NCI-H128 (cell line): ENCODE results near the gene DOK1.

Source experiments
- DNase-seq: peaks from one replicate; lab custom pipeline; 2025; ENCODE audit not compliant: unreplicated experiment; lab: John Stamatoyannopoulos, UW

The DOK1 gene

DNA sequence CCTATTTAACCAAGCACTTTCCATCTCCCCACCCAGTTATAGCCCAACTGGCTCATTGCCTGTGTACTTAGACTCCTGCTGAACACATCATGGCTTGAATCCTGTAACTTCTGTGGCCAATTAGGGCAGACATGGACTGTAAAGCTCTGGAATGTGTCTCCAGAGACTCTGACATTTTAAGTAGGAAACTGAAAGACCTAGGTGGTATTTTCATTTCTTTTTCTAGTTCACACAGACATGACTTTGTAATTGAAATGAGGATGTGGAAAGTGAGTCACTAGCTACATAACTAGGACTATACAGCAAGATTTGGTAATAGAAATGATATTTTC is 12.2 kb downstream of the DOK1 start:
- DNase-seq = no peak

GRCh38 chr2:74567881-74568280 is 13.4 kb downstream of the DOK1 start:
- DNase-seq = no peak

GRCh38 chr2:74569686-74570085 is 15.2 kb downstream of the DOK1 start:
- no peak for DNase-seq

DNA sequence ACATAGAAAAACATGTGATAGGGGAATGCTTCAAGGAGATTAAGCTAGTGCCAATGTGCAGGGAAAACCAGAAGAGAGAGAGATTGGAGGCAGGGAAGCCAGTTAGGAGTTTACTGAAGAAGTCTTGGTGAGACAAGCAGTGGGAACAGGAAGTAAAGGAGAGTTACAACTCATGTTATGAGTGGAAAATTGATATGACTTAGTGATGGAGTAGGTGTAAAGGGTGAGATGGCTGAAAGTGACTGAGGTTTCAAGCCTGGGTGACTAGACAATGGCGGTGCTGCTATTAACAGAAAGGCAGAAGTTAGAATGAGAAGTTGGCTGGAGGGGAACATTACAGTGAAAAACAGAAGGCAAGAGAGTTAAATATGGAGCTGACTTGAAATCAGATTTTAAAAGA is 16.5 kb downstream of the DOK1 start:
- DNase-seq = no peak

- no peak for DNase-seq
Measured at GRCh38 chr2:74572178-74572925, 17.8 kb downstream of the DOK1 start.

GRCh38 chr2:74573747-74574562 is 19.4 kb downstream of the DOK1 start:
- DNase-seq = no peak

GRCh38 chr2:74575320-74575719 is 20.8 kb downstream of the DOK1 start:
- no peak for DNase-seq

DNA sequence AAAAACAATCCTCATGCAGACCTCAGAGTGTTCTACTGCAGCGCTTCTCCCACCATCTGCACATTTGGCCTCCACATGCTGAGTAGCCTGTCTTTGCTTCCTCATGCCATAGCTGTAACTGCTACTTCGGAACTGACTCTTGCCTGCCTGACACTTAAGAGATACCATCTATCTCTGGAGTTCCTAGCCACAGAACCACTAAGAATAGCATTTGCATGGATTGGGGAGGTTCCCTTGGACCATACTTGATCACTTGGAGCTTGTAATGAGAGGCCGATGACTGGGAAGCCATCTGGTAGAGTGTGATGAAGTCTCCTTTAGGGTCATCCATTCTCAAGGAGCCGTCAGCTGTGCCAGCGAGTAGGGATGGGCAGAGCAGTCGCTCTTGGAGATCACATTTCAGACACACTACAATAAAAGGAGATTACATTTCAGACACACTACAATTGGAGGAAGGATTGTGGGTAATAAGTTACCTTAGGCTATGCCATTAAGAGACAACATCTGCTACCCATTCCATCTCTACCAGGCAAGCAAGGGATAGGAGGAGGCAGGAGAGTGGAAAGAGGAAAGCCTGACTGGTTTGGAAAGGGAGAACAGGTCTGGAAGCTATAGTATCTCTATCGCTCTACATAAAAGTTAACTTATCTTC is 21.8 kb downstream of the DOK1 start:
- no peak for DNase-seq

GRCh38 chr2:74576863-74577229 is 22.3 kb downstream of the DOK1 start:
- DNase-seq = no peak

- no peak for DNase-seq
Measured at GRCh38 chr2:74577448-74577847, 22.9 kb downstream of the DOK1 start.

DNA sequence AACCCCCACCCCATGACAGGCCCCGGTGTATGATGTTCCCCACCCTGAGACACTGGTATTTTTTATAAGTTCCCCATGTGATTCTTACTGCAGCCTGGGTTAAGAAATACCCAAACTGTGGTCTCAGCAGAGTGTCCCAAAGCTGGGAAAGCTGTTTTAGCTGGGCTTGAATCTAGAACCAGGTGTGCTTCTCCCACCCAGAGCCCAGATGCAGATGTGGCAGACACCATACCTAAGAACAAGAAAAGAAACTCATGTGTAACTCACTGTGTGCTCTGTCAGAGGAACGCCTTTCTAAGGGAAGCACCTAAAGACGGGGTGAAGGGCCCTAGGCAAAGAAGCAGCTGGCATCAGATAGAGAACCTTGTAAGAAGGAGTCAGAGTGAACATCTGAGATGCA is 23.9 kb downstream of the DOK1 start:
- no peak for DNase-seq

- no peak for DNase-seq
Measured at GRCh38 chr2:74581463-74581862, 26.9 kb downstream of the DOK1 start.

DNA sequence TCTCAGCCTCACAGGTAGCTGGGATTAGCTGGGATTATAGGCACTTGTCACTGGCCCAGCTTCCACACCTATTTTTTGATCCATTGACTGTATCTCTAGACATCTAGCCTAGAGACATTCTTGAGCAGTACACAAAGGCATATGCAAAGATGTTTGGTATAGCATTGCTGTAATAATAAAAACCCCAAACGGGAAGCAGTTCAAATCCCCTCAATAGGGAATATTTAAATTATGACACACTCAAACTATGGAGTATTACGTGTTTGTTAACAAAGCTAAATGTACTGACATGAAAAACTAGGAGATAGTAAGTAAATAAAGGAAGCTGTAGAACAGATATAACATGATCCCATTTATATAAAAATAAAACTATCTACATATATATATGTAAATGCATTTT is 27.7 kb downstream of the DOK1 start:
- no peak for DNase-seq

GRCh38 chr2:74583504-74583903 is 29.0 kb downstream of the DOK1 start:
- DNase-seq = no peak

GRCh38 chr2:74584088-74584645 is 29.6 kb downstream of the DOK1 start:
- no peak for DNase-seq

DNA sequence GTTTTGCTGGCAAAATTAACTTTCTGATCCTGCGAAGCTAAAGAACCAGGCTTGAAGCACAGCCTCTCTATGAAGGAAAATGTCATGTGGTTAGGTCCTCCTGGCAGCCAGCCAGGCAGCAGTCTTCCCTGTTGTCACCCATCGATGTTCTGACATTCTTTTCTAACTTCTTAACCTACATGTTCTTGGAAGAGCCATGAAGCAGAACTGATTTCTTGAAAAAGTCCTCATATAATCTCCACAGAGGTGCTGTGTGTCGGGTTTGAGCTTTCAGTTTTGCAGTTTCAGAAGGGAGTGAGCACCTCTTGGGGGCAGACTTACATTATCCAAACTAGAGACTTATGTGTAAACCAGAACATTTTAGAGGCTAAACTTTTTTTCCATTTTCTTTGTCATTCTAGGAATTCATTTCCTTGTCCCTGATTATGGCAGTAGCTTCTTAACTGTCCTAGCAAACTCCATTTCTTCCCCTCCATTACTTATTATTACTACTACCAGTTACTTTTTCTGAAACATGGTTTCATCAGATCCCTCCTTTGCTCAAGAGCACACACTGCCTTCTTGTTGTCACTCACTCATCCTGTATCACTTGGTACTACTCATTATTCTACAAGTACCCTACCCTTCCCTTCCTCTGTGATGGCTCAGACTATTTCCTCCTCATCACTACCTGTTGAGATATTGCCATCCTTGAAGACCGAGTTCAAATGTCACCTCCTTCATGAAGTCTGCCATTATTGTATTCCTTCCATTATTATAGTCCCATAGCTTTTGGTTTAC is 31.1 kb downstream of the DOK1 start:
- DNase-seq = no peak

- DNase-seq = peak; percentile 12
Measured at GRCh38 chr2:74587664-74588277, 33.3 kb downstream of the DOK1 start.

DNA sequence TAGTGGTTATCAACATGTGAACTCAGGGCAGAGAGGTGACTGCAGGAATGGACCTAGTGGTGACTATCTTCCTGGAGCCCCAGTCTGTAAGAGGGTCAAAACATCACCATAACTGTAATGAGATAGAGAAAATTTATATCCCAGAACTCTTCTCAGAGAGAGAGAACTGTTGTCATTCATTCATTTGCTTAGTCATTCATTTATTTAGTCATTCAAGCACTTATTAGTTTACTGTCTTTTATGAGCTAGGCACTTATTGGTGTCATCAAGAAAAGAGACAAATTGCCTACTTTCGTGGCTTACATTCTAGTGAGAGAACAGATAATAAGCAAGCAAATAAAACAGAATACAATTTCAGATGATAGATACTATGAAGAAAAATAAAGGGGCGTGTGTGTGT is 34.1 kb downstream of the DOK1 start:
- no peak for DNase-seq

DNA sequence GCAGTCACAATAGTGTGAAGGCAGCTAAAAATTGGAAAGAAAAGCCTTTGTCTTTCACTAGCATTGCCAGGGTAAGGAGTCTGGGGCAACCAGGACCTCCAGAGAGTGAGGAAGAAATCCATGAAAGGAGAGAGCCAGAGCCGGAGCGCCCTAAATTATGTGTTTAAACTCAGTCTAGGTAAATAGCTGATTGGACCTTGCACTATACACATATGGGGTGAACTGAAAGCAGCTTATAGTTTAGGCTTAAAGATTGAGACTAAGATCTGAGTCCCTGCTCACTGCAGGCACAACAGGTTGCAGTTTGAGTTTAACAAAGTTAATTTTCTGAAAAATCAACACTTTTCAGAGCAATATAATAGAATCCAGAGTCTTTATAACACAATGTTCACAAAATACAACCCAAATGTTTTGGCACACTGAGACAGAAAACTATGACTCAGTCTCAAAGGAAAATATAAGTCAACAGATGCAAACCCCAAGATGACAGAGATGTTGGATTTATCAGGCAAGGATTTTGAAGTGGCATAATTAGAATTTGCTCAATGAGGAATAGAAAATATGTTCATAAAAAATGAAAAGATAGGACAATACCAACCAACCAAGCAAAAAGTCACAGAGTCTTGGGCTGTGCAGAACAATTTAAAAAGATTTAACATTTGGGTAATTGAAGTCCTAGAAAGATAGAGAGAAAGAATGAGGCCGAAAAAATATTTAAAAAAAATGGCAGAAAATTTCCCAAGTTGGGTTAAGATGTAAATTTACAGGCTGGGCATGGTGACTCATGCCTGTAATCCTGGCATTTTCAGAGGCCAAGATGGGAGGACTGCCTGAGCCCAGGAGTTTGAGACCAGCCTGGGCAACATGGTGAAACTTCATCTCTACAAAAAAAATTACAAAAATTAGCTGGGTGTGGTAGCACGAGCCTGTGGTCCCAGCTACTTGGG is 39.6 kb downstream of the DOK1 start:
- DNase-seq = no peak

DNA sequence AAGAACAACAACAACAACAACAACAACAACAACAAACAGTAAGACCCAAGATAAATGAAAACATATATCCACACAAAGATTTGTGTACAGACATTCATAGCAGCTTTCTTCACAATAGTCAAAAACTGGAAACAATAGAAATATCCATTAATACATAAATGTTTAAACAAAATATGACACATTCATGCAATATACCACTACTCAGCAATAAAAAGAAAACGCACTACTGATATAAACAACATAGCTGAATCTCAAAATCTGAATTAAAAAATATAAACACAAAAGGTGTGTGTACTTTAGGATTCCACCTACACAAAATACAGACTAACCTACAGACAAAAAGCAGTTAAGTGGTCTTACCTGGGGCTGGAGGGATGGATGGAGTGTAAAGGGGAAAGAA is 42.1 kb downstream of the DOK1 start:
- no peak for DNase-seq
